ENCODE results near the gene CACNA1I. TPM values are rescaled to one million over a fixed set of nuclear protein-coding genes. Genes with fewer than 3 reads are reported as not detected.

Gene CACNA1I
- total and polyA plus RNA-seq, 2 donors = 0.52 to 0.68 TPM

- 91% methylated on average over 7 of the region's 7 CpGs for WGBS
- no peak overlapping the region for H3K4me3 ChIP-seq (ENCODE audit: low read length in 2 of 2)
- no peaks in the 10 kb centered on the region for H3K36me3 ChIP-seq (ENCODE audit: control insufficient read depth in 2 of 2, insufficient read depth in 2 of 2, low read length in 1 of 2)
- DNase-seq (ENCODE audit: low read depth in 6 of 9, low spot score in 9 of 9) = no peak
- peaks cover 0 to 9% of the 10 kb centered on the region in 2 donors for H3K27me3 ChIP-seq (ENCODE audit: control insufficient read depth in 2 of 2, insufficient read depth in 1 of 2, low read length in 1 of 2)
- no peaks in the 10 kb centered on the region for H3K9me3 ChIP-seq (ENCODE audit: control insufficient read depth in 2 of 2, insufficient read depth in 1 of 2, low read length in 1 of 2)
- H3K4me1 ChIP-seq (ENCODE audit: control insufficient read depth in 2 of 2, insufficient read depth in 2 of 2, low read length in 2 of 2) = peaks cover 0 to 3% of the 10 kb centered on the region in 2 donors
- no peak overlapping the region for H3K27ac ChIP-seq (ENCODE audit: low read depth in 1 of 2, low read length in 1 of 2)
Measured at GRCh38 chr22:39718206-39718605, 147.7 kb downstream of the CACNA1I start.

DNA sequence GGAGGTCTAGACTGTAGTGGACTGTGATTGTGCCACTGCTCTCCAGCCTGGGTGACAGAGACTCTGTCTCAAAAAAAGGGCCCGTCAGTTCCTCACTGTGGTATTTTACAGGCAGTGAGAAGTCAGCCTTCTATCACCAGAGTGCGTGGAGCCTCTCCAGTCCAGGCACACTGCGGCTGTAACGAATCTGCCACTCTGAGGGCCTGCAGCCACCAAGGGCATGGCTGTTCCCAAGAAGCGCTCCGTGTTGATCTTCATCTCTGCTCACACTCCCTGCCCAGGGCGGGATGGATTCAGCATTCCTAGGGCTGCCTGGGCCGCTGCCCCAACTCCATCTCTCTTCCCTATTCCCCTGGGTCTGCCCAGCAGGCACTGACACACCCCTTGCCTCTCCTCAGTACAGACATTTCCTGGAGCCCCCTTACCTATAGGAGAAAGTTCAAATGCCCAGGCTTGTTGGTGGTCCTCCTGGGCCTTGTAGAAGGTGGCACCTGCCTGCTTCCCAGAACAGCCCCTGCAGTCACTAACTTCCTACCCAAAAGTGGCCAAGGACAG, 148.4 kb downstream of the CACNA1I start:
- no peak overlapping the region for H3K4me3 ChIP-seq (ENCODE audit: low read length in 2 of 2)
- 90% methylated on average over 8 of the region's 8 CpGs for WGBS
- no peaks in the 10 kb centered on the region for H3K9me3 ChIP-seq (ENCODE audit: control insufficient read depth in 2 of 2, insufficient read depth in 1 of 2, low read length in 1 of 2)
- H3K27me3 ChIP-seq (ENCODE audit: control insufficient read depth in 2 of 2, insufficient read depth in 1 of 2, low read length in 1 of 2) = peaks cover 0 to 5% of the 10 kb centered on the region in 2 donors
- no peak for DNase-seq (ENCODE audit: low read depth in 6 of 9, low spot score in 9 of 9)
- no peak overlapping the region for H3K27ac ChIP-seq (ENCODE audit: low read depth in 1 of 2, low read length in 1 of 2)
- H3K4me1 ChIP-seq (ENCODE audit: control insufficient read depth in 2 of 2, insufficient read depth in 2 of 2, low read length in 2 of 2) = peaks cover 0 to 3% of the 10 kb centered on the region in 2 donors
- H3K36me3 ChIP-seq (ENCODE audit: control insufficient read depth in 2 of 2, insufficient read depth in 2 of 2, low read length in 1 of 2) = no peaks in the 10 kb centered on the region

DNA sequence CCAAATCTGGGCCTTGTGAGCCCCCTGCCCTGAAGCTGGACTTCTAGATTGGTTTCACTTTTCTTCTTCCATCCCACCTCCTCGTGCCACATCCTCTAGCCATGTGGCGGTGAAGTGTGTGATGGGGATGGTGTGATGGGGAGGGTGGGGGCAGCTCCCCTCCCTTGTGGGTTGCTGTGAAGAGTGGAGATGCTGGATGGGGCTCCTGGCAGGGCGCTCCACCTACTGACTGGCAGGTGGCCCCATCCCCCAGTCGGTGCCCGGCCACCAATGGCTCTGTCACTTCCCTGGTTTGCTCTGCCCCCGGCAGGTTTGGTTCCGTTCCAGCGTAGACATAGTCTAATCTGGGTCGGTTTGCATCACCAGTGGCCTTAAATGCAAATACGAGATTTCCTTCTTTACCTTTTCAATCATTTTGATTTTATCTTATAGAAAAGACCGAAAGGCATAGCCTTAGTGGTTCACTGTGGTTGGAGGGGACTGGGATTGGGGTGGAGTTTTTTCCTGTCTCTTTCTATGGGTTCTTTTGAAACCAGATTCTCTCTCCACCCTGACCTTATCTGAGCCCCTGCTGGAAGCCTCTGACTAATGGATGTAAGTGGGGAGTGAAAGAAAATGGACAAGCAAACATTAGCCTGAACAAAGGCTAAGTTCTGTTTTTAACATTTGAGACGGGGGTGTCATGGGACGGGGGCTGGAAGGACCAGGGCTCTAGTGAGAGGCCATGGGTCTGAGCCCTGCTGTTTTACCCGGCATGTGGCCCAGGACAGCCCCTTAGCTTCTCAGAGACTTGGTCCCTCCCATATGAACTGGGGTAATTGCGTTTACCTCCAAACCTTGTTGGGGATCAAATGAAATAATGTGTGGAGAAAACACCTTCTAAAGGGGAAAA, 149.3 kb downstream of the CACNA1I start:
- no peak for DNase-seq (ENCODE audit: low read depth in 6 of 9, low spot score in 9 of 9)
- H3K36me3 ChIP-seq (ENCODE audit: control insufficient read depth in 2 of 2, insufficient read depth in 2 of 2, low read length in 1 of 2) = no peaks in the 10 kb centered on the region
- WGBS = 91% methylated on average over 15 of the region's 15 CpGs

DNA sequence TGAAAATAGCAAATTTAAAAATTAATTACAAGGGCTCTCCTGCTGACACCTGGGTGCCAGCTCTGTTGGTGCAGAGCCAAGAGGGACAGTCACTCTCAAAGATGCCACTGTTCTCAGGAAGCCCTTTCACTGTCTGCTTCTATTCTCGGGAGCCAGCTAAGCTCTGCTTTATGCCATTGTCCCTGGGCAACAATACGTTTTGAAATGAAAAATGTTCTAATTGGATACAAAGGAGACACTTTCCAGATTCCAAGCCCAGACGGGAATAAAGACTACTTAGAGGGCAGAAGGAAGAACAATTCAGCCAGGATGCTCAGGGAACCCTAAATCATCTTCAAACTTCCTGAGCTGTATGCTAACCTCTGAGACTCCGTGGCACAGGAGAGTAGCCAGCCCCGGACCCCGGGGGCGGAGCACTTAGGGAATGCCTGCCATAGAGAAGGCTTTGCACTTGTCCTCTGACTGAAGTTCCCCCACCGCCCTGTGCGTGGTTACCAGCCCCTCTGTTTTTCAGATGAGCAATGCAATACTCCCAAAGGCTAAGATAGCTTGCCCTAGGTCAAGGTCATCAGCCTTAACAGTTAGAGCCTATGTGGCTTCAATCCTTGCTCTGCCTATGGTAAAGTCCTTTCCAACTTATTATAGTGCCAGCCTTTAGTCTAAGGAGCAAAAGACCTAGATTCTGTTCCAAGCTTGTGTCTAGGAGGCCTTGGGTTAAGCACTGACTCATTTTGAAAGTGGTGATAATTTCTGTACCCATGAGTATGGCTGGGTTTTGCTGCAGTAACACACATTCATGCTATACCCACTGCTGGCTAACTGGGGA, 150.9 kb downstream of the CACNA1I start:
- DNase-seq (ENCODE audit: low read depth in 6 of 9, low spot score in 9 of 9) = no peak
- H3K27me3 ChIP-seq (ENCODE audit: control insufficient read depth in 2 of 2, insufficient read depth in 1 of 2, low read length in 1 of 2) = peaks cover 0 to 13% of the 10 kb centered on the region in 2 donors
- 58% methylated on average over 9 of the region's 9 CpGs for WGBS

More for the DNA sequence above, 149.3 kb downstream of the CACNA1I start:
- Histone ChIP-seq H3K4me3 (ENCODE audit: low read length in 2 of 2) (no peak overlapping the region), H3K9me3 (ENCODE audit: control insufficient read depth in 2 of 2, insufficient read depth in 1 of 2, low read length in 1 of 2) (no peaks in the 10 kb centered on the region), H3K4me1 (ENCODE audit: control insufficient read depth in 2 of 2, insufficient read depth in 2 of 2, low read length in 2 of 2) (peaks cover 0 to 3% of the 10 kb centered on the region in 2 donors), H3K27me3 (ENCODE audit: control insufficient read depth in 2 of 2, insufficient read depth in 1 of 2, low read length in 1 of 2) (peaks cover 0 to 5% of the 10 kb centered on the region in 2 donors), H3K27ac (ENCODE audit: low read depth in 1 of 2, low read length in 1 of 2) (no peak overlapping the region)

DNA sequence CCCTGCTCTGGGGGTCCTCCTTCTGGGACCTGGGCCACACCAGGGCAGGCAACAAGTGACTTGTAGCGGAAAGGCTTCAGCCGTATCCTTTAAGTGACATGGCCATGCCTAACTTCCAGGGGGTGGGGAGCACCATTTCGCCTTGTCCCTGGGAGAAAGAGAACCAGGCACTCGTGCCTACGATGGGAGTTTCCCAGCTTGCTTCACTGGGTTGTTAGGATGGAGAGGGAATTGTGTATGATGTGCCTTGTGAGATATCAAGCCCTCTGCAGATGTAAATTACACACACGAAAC, 151.4 kb downstream of the CACNA1I start:
- no peak for DNase-seq (ENCODE audit: low read depth in 6 of 9, low spot score in 9 of 9)
- Histone ChIP-seq H3K9me3 (ENCODE audit: control insufficient read depth in 2 of 2, insufficient read depth in 1 of 2, low read length in 1 of 2) (no peaks in the 10 kb centered on the region), H3K4me3 (ENCODE audit: low read length in 2 of 2) (no peak overlapping the region), H3K36me3 (ENCODE audit: control insufficient read depth in 2 of 2, insufficient read depth in 2 of 2, low read length in 1 of 2) (no peaks in the 10 kb centered on the region), H3K27me3 (ENCODE audit: control insufficient read depth in 2 of 2, insufficient read depth in 1 of 2, low read length in 1 of 2) (peaks cover 0 to 18% of the 10 kb centered on the region in 2 donors), H3K27ac (ENCODE audit: low read depth in 1 of 2, low read length in 1 of 2) (no peak overlapping the region), H3K4me1 (ENCODE audit: control insufficient read depth in 2 of 2, insufficient read depth in 2 of 2, low read length in 2 of 2) (no peaks in the 10 kb centered on the region)
- 94% methylated on average over 6 of the region's 6 CpGs for WGBS

More for the DNA sequence above, 150.9 kb downstream of the CACNA1I start:
- Histone ChIP-seq H3K4me1 (ENCODE audit: control insufficient read depth in 2 of 2, insufficient read depth in 2 of 2, low read length in 2 of 2) (no peaks in the 10 kb centered on the region), H3K27ac (ENCODE audit: low read depth in 1 of 2, low read length in 1 of 2) (no peak overlapping the region), H3K4me3 (ENCODE audit: low read length in 2 of 2) (no peak overlapping the region), H3K36me3 (ENCODE audit: control insufficient read depth in 2 of 2, insufficient read depth in 2 of 2, low read length in 1 of 2) (no peaks in the 10 kb centered on the region), H3K9me3 (ENCODE audit: control insufficient read depth in 2 of 2, insufficient read depth in 1 of 2, low read length in 1 of 2) (no peaks in the 10 kb centered on the region)

DNA sequence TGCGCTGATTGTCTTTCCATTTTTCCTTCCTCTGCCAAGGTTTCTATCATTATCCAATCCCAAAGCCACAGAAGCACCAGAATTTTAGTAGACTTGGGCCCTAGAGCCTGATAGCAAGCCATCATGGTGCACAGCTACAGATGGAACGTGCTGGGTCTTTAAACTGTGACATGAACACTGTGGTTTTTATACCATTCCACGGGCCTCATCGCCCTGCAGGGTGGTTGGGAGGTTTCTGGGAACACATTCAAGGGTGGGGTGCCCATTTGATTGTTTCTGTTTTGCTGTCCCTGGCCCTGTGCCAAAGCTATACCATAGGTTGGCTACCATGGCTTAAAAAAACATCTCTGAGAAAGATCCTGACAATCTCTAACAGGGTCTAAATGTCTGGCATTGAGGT, 151.9 kb downstream of the CACNA1I start:
- Histone ChIP-seq H3K36me3 (ENCODE audit: control insufficient read depth in 2 of 2, insufficient read depth in 2 of 2, low read length in 1 of 2) (no peaks in the 10 kb centered on the region), H3K9me3 (ENCODE audit: control insufficient read depth in 2 of 2, insufficient read depth in 1 of 2, low read length in 1 of 2) (no peaks in the 10 kb centered on the region), H3K27me3 (ENCODE audit: control insufficient read depth in 2 of 2, insufficient read depth in 1 of 2, low read length in 1 of 2) (peaks cover 0 to 19% of the 10 kb centered on the region in 2 donors), H3K27ac (ENCODE audit: low read depth in 1 of 2, low read length in 1 of 2) (no peak overlapping the region), H3K4me1 (ENCODE audit: control insufficient read depth in 2 of 2, insufficient read depth in 2 of 2, low read length in 2 of 2) (no peaks in the 10 kb centered on the region), H3K4me3 (ENCODE audit: low read length in 2 of 2) (no peak overlapping the region)
- 83% methylated on average over 4 of the region's 4 CpGs for WGBS
- DNase-seq (ENCODE audit: low read depth in 6 of 9, low spot score in 9 of 9) = no peak

DNA sequence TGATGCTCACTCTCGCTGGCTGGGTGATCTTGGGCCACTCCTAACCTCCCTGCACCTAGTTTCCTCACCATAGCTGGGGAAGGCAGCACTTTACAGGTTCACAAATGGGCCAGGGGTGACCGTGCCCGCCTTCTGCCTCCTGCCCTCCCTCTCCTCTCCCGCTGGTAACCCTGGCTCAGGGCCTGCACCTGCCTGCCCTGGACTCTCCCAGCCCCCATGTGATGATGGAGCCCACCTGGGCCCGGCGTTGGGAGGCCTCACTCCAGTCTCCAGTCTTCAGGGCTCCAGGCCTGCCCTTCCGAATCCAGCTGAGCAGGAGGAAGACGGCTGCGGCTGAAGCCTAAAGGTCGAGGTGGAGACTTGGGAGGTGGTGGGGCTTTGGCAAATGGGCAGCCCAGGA, 152.9 kb downstream of the CACNA1I start:
- 95% methylated on average over 10 of the region's 10 CpGs for WGBS
- Histone ChIP-seq H3K4me1 (ENCODE audit: control insufficient read depth in 2 of 2, insufficient read depth in 2 of 2, low read length in 2 of 2) (no peaks in the 10 kb centered on the region), H3K4me3 (ENCODE audit: low read length in 2 of 2) (no peak overlapping the region), H3K27me3 (ENCODE audit: control insufficient read depth in 2 of 2, insufficient read depth in 1 of 2, low read length in 1 of 2) (peaks cover 0 to 21% of the 10 kb centered on the region in 2 donors), H3K9me3 (ENCODE audit: control insufficient read depth in 2 of 2, insufficient read depth in 1 of 2, low read length in 1 of 2) (no peaks in the 10 kb centered on the region), H3K36me3 (ENCODE audit: control insufficient read depth in 2 of 2, insufficient read depth in 2 of 2, low read length in 1 of 2) (no peaks in the 10 kb centered on the region), H3K27ac (ENCODE audit: low read depth in 1 of 2, low read length in 1 of 2) (no peak overlapping the region)
- DNase-seq (ENCODE audit: low read depth in 6 of 9, low spot score in 9 of 9) = no peak

GRCh38 chr22:39723899-39724351, 153.4 kb downstream of the CACNA1I start:
- 95% methylated on average over 3 of the region's 3 CpGs for WGBS
- DNase-seq (ENCODE audit: low read depth in 6 of 9, low spot score in 9 of 9) = no peak

GRCh38 chr22:39724390-39724789, 153.8 kb downstream of the CACNA1I start:
- H3K4me3 ChIP-seq (ENCODE audit: low read length in 2 of 2) = no peak overlapping the region
- peaks cover 0 to 23% of the 10 kb centered on the region in 2 donors for H3K27me3 ChIP-seq (ENCODE audit: control insufficient read depth in 2 of 2, insufficient read depth in 1 of 2, low read length in 1 of 2)
- H3K27ac ChIP-seq (ENCODE audit: low read depth in 1 of 2, low read length in 1 of 2) = no peak overlapping the region
- no peak for DNase-seq (ENCODE audit: low read depth in 6 of 9, low spot score in 9 of 9)
- WGBS = 96% methylated on average over 4 of the region's 4 CpGs
- no peaks in the 10 kb centered on the region for H3K9me3 ChIP-seq (ENCODE audit: control insufficient read depth in 2 of 2, insufficient read depth in 1 of 2, low read length in 1 of 2)
- H3K36me3 ChIP-seq (ENCODE audit: control insufficient read depth in 2 of 2, insufficient read depth in 2 of 2, low read length in 1 of 2) = no peaks in the 10 kb centered on the region
- H3K4me1 ChIP-seq (ENCODE audit: control insufficient read depth in 2 of 2, insufficient read depth in 2 of 2, low read length in 2 of 2) = no peaks in the 10 kb centered on the region

More at GRCh38 chr22:39723899-39724351, 153.4 kb downstream of the CACNA1I start:
- Histone ChIP-seq H3K27ac (ENCODE audit: low read depth in 1 of 2, low read length in 1 of 2) (no peak overlapping the region), H3K4me1 (ENCODE audit: control insufficient read depth in 2 of 2, insufficient read depth in 2 of 2, low read length in 2 of 2) (no peaks in the 10 kb centered on the region), H3K9me3 (ENCODE audit: control insufficient read depth in 2 of 2, insufficient read depth in 1 of 2, low read length in 1 of 2) (no peaks in the 10 kb centered on the region), H3K27me3 (ENCODE audit: control insufficient read depth in 2 of 2, insufficient read depth in 1 of 2, low read length in 1 of 2) (peaks cover 0 to 21% of the 10 kb centered on the region in 2 donors), H3K4me3 (ENCODE audit: low read length in 2 of 2) (no peak overlapping the region), H3K36me3 (ENCODE audit: control insufficient read depth in 2 of 2, insufficient read depth in 2 of 2, low read length in 1 of 2) (no peaks in the 10 kb centered on the region)

Data from thymus (tissue), 11 donors.